PFSK-1 (cell line): ENCODE results near the gene MEMO1.

ENCODE experiments used
- FOXP2 ChIP-seq: optimal IDR thresholded peaks from 2 replicates; pipeline ENCODE3; 2011; ENCODE audit warnings: borderline replicate concordance, control low read depth, inconsistent platforms; ENCODE audit not compliant: insufficient read depth; ENCODE audit errors: extremely low read length, extremely low read depth
- POLR2AphosphoS5 ChIP-seq: IDR thresholded peaks from 2 replicates; pipeline ENCODE4 v1.6.1; 2012; ENCODE audit warnings: low read depth, mild to moderate bottlenecking, control low read depth, low read length, moderate library complexity
- SIN3A ChIP-seq: IDR thresholded peaks from 2 replicates; pipeline ENCODE4 v1.6.1; 2012; ENCODE audit warnings: mild to moderate bottlenecking, low read length, moderate library complexity, borderline replicate concordance; ENCODE audit not compliant: insufficient read depth
- TAF1 ChIP-seq: IDR thresholded peaks from 2 replicates; pipeline ENCODE4 v1.6.1; 2012; ENCODE audit warnings: low read length, control low read depth, borderline replicate concordance; ENCODE audit not compliant: insufficient read depth
- TF ChIP-seq, protein P1 (sequence below), 2 experiments: IDR thresholded peaks; 2 replicates each; pipeline versions ENCODE4 v1.6.1 to v1.8.0; 2011 to 2012; ENCODE audit warnings: low read depth in 2 of 2, low read length in 2 of 2, control low read depth in 1 of 2, inconsistent platforms in 1 of 2, mild to moderate bottlenecking in 1 of 2, moderate library complexity in 1 of 2; ENCODE audit not compliant: insufficient read depth in 1 of 2

The MEMO1 gene

DNA sequence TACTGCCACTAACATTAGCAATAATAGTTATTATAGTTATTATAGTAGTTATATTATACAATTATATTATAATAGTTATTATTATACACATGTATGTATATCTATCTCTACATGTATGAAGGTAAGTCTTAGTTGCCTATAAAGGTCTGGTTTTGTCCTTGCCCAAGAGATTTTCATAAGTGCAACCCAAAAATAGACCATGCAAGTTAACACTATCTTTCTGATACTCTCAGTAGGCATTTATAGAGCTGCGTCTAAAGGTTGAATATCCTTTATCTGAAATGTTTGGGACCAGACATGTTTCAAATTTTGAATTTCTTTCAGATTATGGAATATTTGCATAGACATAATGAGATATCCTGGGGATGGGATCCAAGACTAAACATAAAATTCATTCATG is 175.4 kb downstream of the MEMO1 start:
- no peak for TF ChIP-seq FOXP2
- TF ChIP-seq, protein P1, sequence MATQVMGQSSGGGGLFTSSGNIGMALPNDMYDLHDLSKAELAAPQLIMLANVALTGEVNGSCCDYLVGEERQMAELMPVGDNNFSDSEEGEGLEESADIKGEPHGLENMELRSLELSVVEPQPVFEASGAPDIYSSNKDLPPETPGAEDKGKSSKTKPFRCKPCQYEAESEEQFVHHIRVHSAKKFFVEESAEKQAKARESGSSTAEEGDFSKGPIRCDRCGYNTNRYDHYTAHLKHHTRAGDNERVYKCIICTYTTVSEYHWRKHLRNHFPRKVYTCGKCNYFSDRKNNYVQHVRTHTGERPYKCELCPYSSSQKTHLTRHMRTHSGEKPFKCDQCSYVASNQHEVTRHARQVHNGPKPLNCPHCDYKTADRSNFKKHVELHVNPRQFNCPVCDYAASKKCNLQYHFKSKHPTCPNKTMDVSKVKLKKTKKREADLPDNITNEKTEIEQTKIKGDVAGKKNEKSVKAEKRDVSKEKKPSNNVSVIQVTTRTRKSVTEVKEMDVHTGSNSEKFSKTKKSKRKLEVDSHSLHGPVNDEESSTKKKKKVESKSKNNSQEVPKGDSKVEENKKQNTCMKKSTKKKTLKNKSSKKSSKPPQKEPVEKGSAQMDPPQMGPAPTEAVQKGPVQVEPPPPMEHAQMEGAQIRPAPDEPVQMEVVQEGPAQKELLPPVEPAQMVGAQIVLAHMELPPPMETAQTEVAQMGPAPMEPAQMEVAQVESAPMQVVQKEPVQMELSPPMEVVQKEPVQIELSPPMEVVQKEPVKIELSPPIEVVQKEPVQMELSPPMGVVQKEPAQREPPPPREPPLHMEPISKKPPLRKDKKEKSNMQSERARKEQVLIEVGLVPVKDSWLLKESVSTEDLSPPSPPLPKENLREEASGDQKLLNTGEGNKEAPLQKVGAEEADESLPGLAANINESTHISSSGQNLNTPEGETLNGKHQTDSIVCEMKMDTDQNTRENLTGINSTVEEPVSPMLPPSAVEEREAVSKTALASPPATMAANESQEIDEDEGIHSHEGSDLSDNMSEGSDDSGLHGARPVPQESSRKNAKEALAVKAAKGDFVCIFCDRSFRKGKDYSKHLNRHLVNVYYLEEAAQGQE (IDR thresholded peaks at IDR 0.05; ENCODE audit: insufficient read depth in 1 of 2, low read depth in 2 of 2, low read length in 2 of 2): no peak
- no peak for TF ChIP-seq POLR2AphosphoS5
- no peak for TF ChIP-seq SIN3A
- TF ChIP-seq TAF1: no peak

DNA sequence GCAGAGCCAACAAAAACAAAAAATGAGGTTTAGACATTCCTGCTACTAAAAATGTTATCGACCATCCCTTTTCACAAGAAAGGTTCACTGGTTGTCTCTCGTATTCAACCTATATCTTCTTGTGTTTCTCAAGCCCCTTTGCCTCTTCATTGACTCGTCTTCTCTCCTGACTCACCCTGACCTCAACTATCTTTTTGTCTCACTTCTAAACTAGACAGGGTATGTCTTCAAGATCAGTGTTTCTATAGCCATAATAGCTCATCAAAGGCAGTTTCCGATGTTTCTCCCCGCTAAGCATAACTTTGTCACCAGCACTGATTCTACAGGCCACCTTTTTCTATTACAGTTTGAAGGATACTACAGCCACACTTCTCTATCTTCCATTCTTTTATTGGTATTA is 178.4 kb downstream of the MEMO1 start:
- no peak for TF ChIP-seq FOXP2
- no peak for TF ChIP-seq SIN3A
- TF ChIP-seq TAF1: no peak
- TF ChIP-seq POLR2AphosphoS5: no peak
- TF ChIP-seq, protein P1 (IDR thresholded peaks at IDR 0.05; ENCODE audit: insufficient read depth in 1 of 2, low read depth in 2 of 2, low read length in 2 of 2): no peak

DNA sequence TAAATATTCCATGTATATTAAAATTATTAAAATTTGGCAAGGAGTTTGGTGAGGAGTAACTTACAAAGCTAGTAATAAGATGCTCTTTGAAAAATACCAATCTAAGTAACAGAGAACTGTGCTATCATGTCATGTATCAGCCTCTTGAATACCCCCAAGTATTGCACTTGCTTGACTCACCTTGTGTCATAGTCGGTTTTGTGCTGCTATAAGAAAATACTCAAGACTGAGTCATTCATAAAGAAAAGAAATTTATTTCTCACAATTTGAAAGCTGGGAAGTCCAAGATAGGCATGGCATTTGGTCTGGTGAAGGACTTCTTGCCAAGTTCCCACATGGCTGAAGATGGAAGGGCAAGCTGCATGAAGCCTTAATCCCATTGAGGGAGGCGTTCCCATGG is 179.2 kb downstream of the MEMO1 start:
- TF ChIP-seq SIN3A: no peak
- TF ChIP-seq FOXP2: no peak
- no peak for TF ChIP-seq POLR2AphosphoS5
- TF ChIP-seq TAF1: no peak
- TF ChIP-seq, protein P1 (IDR thresholded peaks at IDR 0.05; ENCODE audit: insufficient read depth in 1 of 2, low read depth in 2 of 2, low read length in 2 of 2): no peak

DNA sequence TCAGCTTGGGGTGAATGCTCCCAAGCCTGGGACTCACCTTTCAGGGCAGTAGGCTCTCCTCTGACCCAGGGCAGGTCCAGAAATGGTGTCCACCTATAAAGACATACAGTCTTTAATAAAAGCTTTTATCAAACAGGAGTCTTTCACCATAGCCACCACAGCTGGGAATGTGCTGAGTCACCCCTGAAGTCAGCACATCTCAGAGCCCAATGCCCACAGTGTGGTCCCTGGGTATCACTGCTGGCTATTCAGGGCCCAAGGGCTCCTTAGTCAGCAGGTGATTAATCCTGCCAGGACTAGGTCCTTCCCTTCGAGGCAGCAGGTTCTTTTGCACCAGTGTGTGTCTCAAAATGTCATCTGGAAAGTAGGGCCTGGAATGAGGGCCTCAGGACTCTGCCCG is 181.9 kb downstream of the MEMO1 start:
- no peak for TF ChIP-seq POLR2AphosphoS5
- no peak for TF ChIP-seq FOXP2
- TF ChIP-seq, protein P1 (IDR thresholded peaks at IDR 0.05; ENCODE audit: insufficient read depth in 1 of 2, low read depth in 2 of 2, low read length in 2 of 2): no peak
- no peak for TF ChIP-seq TAF1
- no peak for TF ChIP-seq SIN3A

DNA sequence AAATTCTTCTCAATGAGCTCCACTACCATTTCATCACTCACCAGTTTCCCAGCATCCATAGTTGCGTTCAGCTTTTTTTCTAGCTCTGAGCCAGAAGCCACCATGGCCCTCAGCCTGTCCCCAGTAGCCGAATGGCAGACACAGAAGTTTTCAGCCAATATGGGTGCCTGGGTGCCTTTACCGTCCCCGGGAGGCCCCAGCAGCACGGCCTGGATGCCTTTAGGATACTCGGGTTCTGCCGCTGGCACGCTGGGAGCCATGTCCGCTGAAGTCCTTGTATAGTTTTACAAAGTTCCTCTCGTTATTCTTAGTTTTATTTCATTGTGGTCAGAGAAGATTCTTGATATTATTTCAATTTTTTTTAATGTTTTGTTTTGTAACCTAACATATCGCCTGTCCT is 187.2 kb downstream of the MEMO1 start:
- no peak for TF ChIP-seq POLR2AphosphoS5
- TF ChIP-seq SIN3A: no peak
- TF ChIP-seq, protein P1 (IDR thresholded peaks at IDR 0.05; ENCODE audit: insufficient read depth in 1 of 2, low read depth in 2 of 2, low read length in 2 of 2): no peak
